ENCODE results near the gene KAZN. TPM values are rescaled to one million over a fixed set of nuclear protein-coding genes. Genes with fewer than 3 reads are reported as not detected.

KAZN gene
- total RNA-seq, 1 donor from 2014 or later = 3.7 TPM

DNA sequence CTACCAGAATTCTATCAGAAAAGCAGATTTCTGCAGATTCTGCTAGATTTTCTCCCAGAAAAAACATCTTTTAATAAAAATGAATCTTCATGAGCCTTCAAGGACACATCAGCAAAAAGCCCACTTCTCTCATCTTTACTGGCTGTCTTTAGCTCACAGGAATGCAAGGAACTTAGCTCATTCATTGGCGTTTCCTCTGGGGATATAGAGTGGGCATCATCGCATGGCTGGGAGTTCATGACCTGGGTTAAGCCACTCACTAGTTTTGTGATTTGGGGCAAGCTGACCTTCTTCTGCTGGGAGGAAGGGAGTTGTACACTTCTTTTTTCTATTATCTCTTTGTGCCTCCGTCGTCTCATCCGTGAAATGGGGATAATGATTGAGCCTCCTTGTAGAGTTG lies 149.7 kb downstream of the KAZN start:
- Histone ChIP-seq H3K36me3 (ENCODE audit: control insufficient read depth in 3 of 3, insufficient read depth in 3 of 3, low read length in 3 of 3) (no peaks in the 10 kb centered on the region), H3K27me3 (ENCODE audit: control insufficient read depth in 3 of 3, insufficient read depth in 3 of 3, low read length in 3 of 3) (no peaks in the 10 kb centered on the region)

DNA sequence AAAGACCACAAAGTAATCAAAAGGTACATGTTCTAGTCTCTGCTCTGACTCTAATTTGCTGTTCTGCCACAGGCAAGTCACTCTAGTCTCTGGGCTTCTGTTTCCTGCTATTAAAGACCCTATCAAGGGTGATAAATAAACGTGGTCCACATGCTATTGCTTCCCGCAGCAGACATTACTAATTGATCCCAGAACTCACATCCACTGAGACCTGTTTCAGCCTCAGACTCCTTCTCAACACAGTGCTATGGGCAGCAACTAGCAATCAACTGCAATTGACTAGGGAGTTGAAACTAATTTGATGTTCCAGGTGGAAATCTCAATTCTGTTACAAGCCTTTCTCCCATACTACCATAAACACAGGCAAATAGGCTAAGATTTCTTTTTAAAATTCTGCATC lies 150.5 kb downstream of the KAZN start:
- no peaks in the 10 kb centered on the region for H3K27me3 ChIP-seq (ENCODE audit: control insufficient read depth in 3 of 3, insufficient read depth in 3 of 3, low read length in 3 of 3)
- no peak overlapping the region for H3K9ac ChIP-seq (ENCODE audit: low read depth in 1 of 3, low read length in 3 of 3)
- no peak overlapping the region for H3K27ac ChIP-seq (ENCODE audit: low read depth, low read length)
- H3K9me3 ChIP-seq (ENCODE audit: control insufficient read depth in 3 of 3, low read length in 3 of 3) = peaks cover 0 to 5% (median 0%) of the 10 kb centered on the region in 3 donors
- no peaks in the 10 kb centered on the region for H3K36me3 ChIP-seq (ENCODE audit: control insufficient read depth in 3 of 3, insufficient read depth in 3 of 3, low read length in 3 of 3)
- no peak overlapping the region for H3K4me3 ChIP-seq (ENCODE audit: low read length in 3 of 3)
- H3K4me1 ChIP-seq (ENCODE audit: control insufficient read depth in 3 of 3, insufficient read depth in 3 of 3, low read length in 3 of 3) = no peaks in the 10 kb centered on the region

More for the DNA sequence above, 149.7 kb downstream of the KAZN start:
- H3K27ac ChIP-seq (ENCODE audit: low read depth, low read length) = no peak overlapping the region
- H3K4me1 ChIP-seq (ENCODE audit: control insufficient read depth in 3 of 3, insufficient read depth in 3 of 3, low read length in 3 of 3) = no peaks in the 10 kb centered on the region
- no peak overlapping the region for H3K9ac ChIP-seq (ENCODE audit: low read depth in 1 of 3, low read length in 3 of 3)
- peaks cover 0 to 5% (median 0%) of the 10 kb centered on the region in 3 donors for H3K9me3 ChIP-seq (ENCODE audit: control insufficient read depth in 3 of 3, low read length in 3 of 3)
- H3K4me3 ChIP-seq (ENCODE audit: low read length in 3 of 3) = no peak overlapping the region

DNA sequence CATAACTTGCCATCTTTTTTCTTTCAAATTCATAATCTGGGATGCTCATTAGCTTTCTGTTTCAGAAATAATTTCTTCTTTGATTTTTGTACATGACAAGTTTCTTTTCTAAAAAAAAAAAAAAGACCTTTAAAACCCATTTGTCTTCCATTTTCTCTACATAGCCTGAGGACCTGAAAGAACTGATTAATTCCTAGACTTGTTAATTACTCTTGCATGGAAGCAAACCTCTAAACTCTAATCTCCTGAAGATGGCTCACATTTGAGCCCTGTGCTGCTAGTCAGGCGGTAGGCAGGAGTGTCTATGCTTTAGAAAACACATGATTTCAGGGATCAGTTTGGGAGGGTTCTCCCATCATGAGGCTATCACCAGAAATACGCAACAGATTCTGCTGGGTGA lies 152.0 kb downstream of the KAZN start:
- Histone ChIP-seq H3K4me3 (ENCODE audit: low read length in 3 of 3) (no peak overlapping the region), H3K9ac (ENCODE audit: low read depth in 1 of 3, low read length in 3 of 3) (no peak overlapping the region), H3K27me3 (ENCODE audit: control insufficient read depth in 3 of 3, insufficient read depth in 3 of 3, low read length in 3 of 3) (peaks cover 0 to under 1% (median 0%) of the 10 kb centered on the region in 3 donors), H3K4me1 (ENCODE audit: control insufficient read depth in 3 of 3, insufficient read depth in 3 of 3, low read length in 3 of 3) (no peaks in the 10 kb centered on the region), H3K9me3 (ENCODE audit: control insufficient read depth in 3 of 3, low read length in 3 of 3) (peaks cover 0 to 5% (median 0%) of the 10 kb centered on the region in 3 donors), H3K27ac (ENCODE audit: low read depth, low read length) (no peak overlapping the region), H3K36me3 (ENCODE audit: control insufficient read depth in 3 of 3, insufficient read depth in 3 of 3, low read length in 3 of 3) (no peaks in the 10 kb centered on the region)

DNA sequence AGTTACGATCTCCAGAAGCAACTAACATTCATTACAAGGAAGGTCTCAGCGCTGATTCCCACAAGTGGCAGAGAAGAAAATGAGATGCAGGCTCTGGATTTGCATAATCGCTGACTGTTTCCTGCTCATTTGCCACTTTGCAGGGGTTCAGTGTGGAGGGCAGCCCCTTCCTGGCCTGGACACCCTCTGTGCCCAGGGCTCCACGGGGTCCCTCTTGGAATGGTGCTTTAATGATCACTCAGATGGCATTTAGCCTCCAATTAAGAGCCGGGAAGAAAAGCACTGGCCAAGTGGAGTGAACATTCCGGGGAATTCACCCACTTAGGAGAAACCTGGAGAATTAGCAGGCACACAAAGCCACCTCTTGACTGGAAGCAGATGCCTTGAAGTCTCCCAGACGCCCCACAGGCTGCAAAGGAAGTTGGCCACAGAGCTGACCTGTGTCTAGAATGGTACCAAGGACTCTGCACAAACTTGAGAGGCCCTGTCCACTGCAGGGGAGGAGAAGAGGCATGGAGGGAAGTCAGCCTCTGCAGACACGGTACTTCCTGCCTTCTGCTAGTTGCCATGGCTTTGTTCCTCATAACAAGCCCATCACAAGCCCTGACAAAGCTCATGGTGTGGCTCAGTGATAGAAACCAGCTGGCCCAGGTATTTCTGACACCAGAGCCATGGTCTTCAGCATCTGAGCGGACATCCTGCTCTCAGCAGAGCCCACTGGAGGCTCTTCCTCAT lies 157.2 kb downstream of the KAZN start:
- peaks cover 2 to 11% (median 6%) of the 10 kb centered on the region in 3 donors for H3K27me3 ChIP-seq (ENCODE audit: control insufficient read depth in 3 of 3, insufficient read depth in 3 of 3, low read length in 3 of 3)
- no peak overlapping the region for H3K27ac ChIP-seq (ENCODE audit: low read depth, low read length)
- no peak overlapping the region for H3K4me3 ChIP-seq (ENCODE audit: low read length in 3 of 3)
- no peaks in the 10 kb centered on the region for H3K4me1 ChIP-seq (ENCODE audit: control insufficient read depth in 3 of 3, insufficient read depth in 3 of 3, low read length in 3 of 3)
- no peak overlapping the region for H3K9ac ChIP-seq (ENCODE audit: low read depth in 1 of 3, low read length in 3 of 3)
- H3K9me3 ChIP-seq (ENCODE audit: control insufficient read depth in 3 of 3, low read length in 3 of 3) = peaks cover 0 to 5% (median 0%) of the 10 kb centered on the region in 3 donors
- no peaks in the 10 kb centered on the region for H3K36me3 ChIP-seq (ENCODE audit: control insufficient read depth in 3 of 3, insufficient read depth in 3 of 3, low read length in 3 of 3)

DNA sequence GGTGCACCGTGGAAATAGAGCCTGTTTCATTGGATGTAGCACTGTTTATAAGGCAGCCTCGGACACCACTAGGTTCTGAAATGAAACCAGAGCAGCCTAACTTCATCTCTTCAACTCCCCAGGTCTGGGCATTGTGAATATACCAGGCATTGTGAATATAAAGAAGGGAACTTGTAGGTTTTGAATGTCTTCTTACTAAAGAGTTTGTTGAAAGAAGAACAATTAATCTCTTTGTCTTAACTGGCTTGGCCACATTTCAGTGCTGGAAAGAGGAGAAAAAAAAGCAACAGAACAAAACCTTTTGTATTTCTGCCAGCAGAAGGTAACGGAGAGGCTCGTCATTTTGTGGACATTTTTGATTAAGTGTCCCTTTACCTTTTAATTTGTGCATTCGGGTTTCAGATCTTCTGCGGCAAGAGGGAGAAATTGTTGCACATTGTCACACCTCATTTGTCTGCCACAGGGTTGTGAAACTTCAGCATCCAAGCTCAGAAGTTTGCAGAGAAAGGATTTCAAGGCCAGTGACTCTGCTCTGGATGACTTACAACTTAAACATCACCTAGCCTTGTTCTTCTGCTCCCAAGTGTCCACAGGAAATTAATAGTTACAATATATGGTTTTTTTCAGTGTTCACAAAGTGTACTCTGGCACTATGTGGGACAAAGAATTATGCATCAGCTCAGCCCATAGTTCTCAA lies 158.3 kb downstream of the KAZN start:
- Histone ChIP-seq H3K4me3 (ENCODE audit: low read length in 3 of 3) (no peak overlapping the region), H3K27ac (ENCODE audit: low read depth, low read length) (no peak overlapping the region), H3K36me3 (ENCODE audit: control insufficient read depth in 3 of 3, insufficient read depth in 3 of 3, low read length in 3 of 3) (no peaks in the 10 kb centered on the region), H3K9me3 (ENCODE audit: control insufficient read depth in 3 of 3, low read length in 3 of 3) (peaks cover 0 to 5% (median 0%) of the 10 kb centered on the region in 3 donors), H3K27me3 (ENCODE audit: control insufficient read depth in 3 of 3, insufficient read depth in 3 of 3, low read length in 3 of 3) (peaks cover 2 to 12% (median 11%) of the 10 kb centered on the region in 3 donors), H3K4me1 (ENCODE audit: control insufficient read depth in 3 of 3, insufficient read depth in 3 of 3, low read length in 3 of 3) (no peaks in the 10 kb centered on the region), H3K9ac (ENCODE audit: low read depth in 1 of 3, low read length in 3 of 3) (no peak overlapping the region)

DNA sequence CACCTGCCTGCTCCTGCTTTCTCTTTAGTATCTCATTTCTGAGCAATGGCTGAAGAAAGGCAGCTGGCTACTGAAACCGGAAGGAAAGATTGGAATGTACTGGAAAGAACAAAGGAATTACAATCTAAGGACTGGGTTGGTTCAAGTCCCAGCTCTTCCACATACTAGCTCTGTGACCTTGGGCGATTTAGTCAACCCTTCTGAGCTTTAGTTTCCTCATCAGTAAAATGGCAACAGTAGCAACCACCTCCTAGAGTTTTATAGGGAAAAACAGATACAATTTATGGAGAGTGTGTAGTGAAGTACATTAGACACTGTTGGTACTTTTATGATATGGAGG lies 158.8 kb downstream of the KAZN start:
- no peak overlapping the region for H3K4me3 ChIP-seq (ENCODE audit: low read length in 3 of 3)
- H3K36me3 ChIP-seq (ENCODE audit: control insufficient read depth in 3 of 3, insufficient read depth in 3 of 3, low read length in 3 of 3) = no peaks in the 10 kb centered on the region
- peaks cover 2 to 12% (median 11%) of the 10 kb centered on the region in 3 donors for H3K27me3 ChIP-seq (ENCODE audit: control insufficient read depth in 3 of 3, insufficient read depth in 3 of 3, low read length in 3 of 3)
- H3K9ac ChIP-seq (ENCODE audit: low read depth in 1 of 3, low read length in 3 of 3) = no peak overlapping the region
- peaks cover 0 to 2% (median 2%) of the 10 kb centered on the region in 3 donors for H3K9me3 ChIP-seq (ENCODE audit: control insufficient read depth in 3 of 3, low read length in 3 of 3)
- no peaks in the 10 kb centered on the region for H3K4me1 ChIP-seq (ENCODE audit: control insufficient read depth in 3 of 3, insufficient read depth in 3 of 3, low read length in 3 of 3)
- no peak overlapping the region for H3K27ac ChIP-seq (ENCODE audit: low read depth, low read length)

DNA sequence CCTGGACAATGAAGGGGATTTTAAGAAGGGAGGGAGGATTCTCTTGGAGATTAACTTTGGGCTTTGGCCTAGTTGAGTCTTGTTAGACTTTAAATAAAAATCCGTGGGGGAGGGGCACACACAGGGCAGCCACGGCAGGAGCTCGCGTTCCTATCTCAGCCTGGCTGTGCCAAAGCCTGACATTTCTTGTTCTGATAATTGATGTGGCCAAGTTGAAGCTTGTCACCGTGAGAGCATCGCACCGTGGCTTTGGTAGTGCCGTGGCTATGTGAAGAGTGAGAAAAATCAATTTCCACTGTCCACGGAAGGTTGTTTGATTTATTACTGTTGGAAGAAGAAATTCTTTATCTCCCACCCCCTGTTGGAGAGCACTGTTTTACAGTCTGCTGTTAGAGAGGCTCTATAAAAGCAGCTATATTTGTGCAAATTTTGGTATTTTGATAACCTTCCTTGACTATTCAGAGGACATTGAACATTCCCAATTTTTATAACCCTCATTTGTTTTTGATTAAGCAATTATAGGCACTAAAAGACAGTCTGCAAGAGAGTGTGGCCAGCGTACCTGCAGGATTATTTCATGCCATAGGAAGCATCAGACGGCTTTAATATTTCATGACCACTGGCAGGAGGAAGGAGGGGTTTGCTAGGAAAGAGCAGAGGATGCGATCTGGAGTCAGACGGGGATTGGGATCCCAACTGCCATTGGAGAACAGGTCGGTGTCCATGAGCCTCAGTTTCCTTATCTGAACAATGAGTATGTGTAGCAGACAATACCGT lies 160.7 kb downstream of the KAZN start:
- no peaks in the 10 kb centered on the region for H3K4me1 ChIP-seq (ENCODE audit: control insufficient read depth in 3 of 3, insufficient read depth in 3 of 3, low read length in 3 of 3)
- H3K9ac ChIP-seq (ENCODE audit: low read depth in 1 of 3, low read length in 3 of 3) = no peak overlapping the region
- no peak overlapping the region for H3K27ac ChIP-seq (ENCODE audit: low read depth, low read length)
- H3K9me3 ChIP-seq (ENCODE audit: control insufficient read depth in 3 of 3, low read length in 3 of 3) = peaks cover 0 to 2% (median 0%) of the 10 kb centered on the region in 3 donors
- no peak overlapping the region for H3K4me3 ChIP-seq (ENCODE audit: low read length in 3 of 3)
- H3K27me3 ChIP-seq (ENCODE audit: control insufficient read depth in 3 of 3, insufficient read depth in 3 of 3, low read length in 3 of 3) = peaks cover 2 to 12% (median 11%) of the 10 kb centered on the region in 3 donors
- no peaks in the 10 kb centered on the region for H3K36me3 ChIP-seq (ENCODE audit: control insufficient read depth in 3 of 3, insufficient read depth in 3 of 3, low read length in 3 of 3)

DNA sequence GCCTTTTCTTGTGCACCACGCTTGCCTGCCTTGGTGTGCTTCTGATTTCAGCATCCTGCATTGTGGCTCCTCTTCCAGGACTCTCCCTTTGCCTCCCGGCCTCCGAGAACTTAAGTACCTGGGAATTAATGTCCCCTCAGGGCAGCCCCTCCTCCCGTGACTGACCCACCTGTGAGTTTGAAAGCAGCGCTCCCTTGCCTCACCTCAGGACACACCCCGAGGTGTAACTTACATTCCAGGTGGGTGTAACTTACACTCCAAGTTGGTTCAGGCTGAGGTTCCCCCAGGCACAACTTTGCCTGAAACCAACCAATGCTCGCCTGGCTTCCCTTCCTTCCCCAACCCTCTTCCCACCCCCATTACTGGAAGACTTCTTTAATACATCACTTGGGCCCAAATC lies 161.4 kb downstream of the KAZN start:
- H3K36me3 ChIP-seq (ENCODE audit: control insufficient read depth in 3 of 3, insufficient read depth in 3 of 3, low read length in 3 of 3) = no peaks in the 10 kb centered on the region
- H3K9ac ChIP-seq (ENCODE audit: low read depth in 1 of 3, low read length in 3 of 3) = no peak overlapping the region
- H3K27me3 ChIP-seq (ENCODE audit: control insufficient read depth in 3 of 3, insufficient read depth in 3 of 3, low read length in 3 of 3) = peaks cover 2 to 12% (median 11%) of the 10 kb centered on the region in 3 donors
- H3K4me3 ChIP-seq (ENCODE audit: low read length in 3 of 3) = no peak overlapping the region
- H3K27ac ChIP-seq (ENCODE audit: low read depth, low read length) = no peak overlapping the region
- peaks cover 0 to 2% (median 0%) of the 10 kb centered on the region in 3 donors for H3K9me3 ChIP-seq (ENCODE audit: control insufficient read depth in 3 of 3, low read length in 3 of 3)
- no peaks in the 10 kb centered on the region for H3K4me1 ChIP-seq (ENCODE audit: control insufficient read depth in 3 of 3, insufficient read depth in 3 of 3, low read length in 3 of 3)

DNA sequence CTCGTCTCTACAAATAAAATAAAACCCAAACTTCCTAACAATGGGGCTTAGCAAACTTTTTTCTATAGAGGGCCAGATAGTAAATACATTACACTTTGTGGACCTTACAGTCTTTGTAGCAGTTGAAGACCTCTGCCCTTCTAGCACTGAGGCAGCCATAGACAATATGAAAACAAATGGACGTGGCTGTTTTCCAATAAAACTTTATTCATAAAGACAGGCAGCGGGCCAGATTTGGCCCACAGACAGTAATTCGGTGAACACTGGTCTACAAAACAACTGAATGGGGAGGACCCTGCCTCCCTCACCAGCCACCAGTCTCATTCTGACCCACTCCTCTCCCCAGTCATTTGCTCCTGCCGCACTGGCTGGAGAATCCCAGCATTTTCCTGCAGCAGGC lies 162.3 kb downstream of the KAZN start:
- Histone ChIP-seq H3K4me1 (ENCODE audit: control insufficient read depth in 3 of 3, insufficient read depth in 3 of 3, low read length in 3 of 3) (no peaks in the 10 kb centered on the region), H3K36me3 (ENCODE audit: control insufficient read depth in 3 of 3, insufficient read depth in 3 of 3, low read length in 3 of 3) (no peaks in the 10 kb centered on the region), H3K27me3 (ENCODE audit: control insufficient read depth in 3 of 3, insufficient read depth in 3 of 3, low read length in 3 of 3) (peaks cover under 1 to 18% (median 8%) of the 10 kb centered on the region in 3 donors), H3K9ac (ENCODE audit: low read depth in 1 of 3, low read length in 3 of 3) (no peak overlapping the region), H3K9me3 (ENCODE audit: control insufficient read depth in 3 of 3, low read length in 3 of 3) (peaks cover 0 to 2% (median 0%) of the 10 kb centered on the region in 3 donors), H3K4me3 (ENCODE audit: low read length in 3 of 3) (no peak overlapping the region), H3K27ac (ENCODE audit: low read depth, low read length) (no peak overlapping the region)
